Left colon (tissue), 2 donors: ENCODE results near the gene ALDH1B1. TPM values are rescaled to one million over a fixed set of nuclear protein-coding genes. Genes with fewer than 3 reads are reported as not detected.
A peak's percentile ranks its signal among the peaks of the same experiment; 100 is the strongest.
"Not testable (repeated sequence)": the region's sequence is repeated elsewhere in the genome, so short reads cannot be mapped to it uniquely, and the experiment has no call there.

Experiments used
- ATAC-seq: fragments of 200-7000 bp; cut with Tn5 transposase; one replicate; pipeline ENCODE4 v1.9.1; 2020; ENCODE audit warnings: mild to moderate bottlenecking, moderate library complexity
- DNase-seq, 2 donors: peaks; one replicate each; pipeline ENCODE4 v3.0.0-alpha.2; 2020
- intact Hi-C, 2 donors: fragments of 100-400 bp; cut with DNase I in 1 of 2; cut with micrococcal nuclease in 1 of 2; formaldehyde crosslinking; loops; one replicate each; pipeline versions ENCODE4 v1.11.2 to v1.14.0; 2022; cut with DNase I, micrococcal nuclease
- total RNA-seq, 2 donors: library from RNA; stranded (reverse); fragmentation: NEBNext Ultra II Directional; extraction: Animal tissue kit (Norgen Biotek cat#: 25700); gene quantifications; one replicate each; pipeline ENCODE4 v1.2.1, GENCODE V29; 2021
- donor health status: DM: no; HTN: no; CAD: no.
- donor health status: DM: yes; HTN: yes; CAD: no.

Gene ALDH1B1
- total RNA-seq, 2 donors from 2014 or later, result 34.7 to 53.9 TPM

DNA sequence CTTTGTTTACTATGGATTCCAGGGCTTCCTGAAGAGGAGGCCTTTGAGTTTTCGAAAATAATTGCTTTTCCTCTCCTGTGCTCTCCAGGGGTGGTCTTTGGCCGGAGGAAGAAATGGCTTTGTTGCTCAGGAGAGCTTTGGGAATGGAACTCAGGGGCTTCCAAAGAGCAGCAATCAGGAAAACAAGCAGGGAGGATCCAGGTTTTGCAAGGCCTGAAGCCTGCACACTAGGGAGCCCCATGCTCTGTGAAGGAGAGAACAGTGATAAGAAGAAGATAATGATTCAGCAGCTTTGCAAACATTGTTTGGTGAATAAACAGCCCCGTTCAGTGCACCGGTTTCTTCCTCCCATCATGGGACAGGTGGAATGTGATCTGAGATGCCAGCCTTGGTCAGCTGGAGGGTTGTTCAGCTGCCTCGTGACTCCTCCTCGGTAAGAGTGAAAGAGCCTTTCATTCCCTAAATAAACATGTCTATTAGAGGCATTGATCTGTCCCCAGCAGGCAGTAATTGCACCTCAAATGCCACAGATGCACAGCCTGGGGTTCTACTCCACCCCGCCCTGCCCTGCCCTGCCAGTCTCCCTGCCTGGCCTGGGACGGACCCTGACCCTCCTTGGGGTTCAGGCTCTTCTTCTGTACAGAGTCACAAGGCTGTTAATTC is 11.5 kb upstream of the ALDH1B1 start:
- peak; percentile 70 for ATAC-seq
- intact Hi-C loops, result no loop called here
- peak in 1 of 2 donors; percentile 49 for DNase-seq

DNA sequence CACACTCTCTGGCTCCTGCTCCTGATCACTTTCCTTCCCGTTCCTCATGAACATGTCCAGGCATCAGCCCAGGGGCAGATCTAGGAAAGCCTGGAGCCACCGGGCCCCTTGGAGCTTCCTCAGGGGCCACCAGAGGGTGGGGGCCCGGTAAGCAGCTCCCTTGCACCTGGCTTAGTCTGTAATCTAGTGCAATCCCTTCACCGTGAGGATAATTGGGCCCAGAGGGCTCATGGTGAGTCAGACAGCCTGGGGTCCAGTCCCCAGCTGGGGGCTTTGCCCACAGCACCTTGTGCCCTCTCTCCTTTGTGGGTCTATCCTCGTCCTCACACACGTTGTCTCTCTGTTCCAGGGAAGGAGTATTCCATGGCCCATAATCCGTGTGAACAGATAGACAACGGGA is 10.4 kb upstream of the ALDH1B1 start:
- no peak for ATAC-seq
- intact Hi-C loops, result no loop called here
- DNase-seq, result no peak

DNA sequence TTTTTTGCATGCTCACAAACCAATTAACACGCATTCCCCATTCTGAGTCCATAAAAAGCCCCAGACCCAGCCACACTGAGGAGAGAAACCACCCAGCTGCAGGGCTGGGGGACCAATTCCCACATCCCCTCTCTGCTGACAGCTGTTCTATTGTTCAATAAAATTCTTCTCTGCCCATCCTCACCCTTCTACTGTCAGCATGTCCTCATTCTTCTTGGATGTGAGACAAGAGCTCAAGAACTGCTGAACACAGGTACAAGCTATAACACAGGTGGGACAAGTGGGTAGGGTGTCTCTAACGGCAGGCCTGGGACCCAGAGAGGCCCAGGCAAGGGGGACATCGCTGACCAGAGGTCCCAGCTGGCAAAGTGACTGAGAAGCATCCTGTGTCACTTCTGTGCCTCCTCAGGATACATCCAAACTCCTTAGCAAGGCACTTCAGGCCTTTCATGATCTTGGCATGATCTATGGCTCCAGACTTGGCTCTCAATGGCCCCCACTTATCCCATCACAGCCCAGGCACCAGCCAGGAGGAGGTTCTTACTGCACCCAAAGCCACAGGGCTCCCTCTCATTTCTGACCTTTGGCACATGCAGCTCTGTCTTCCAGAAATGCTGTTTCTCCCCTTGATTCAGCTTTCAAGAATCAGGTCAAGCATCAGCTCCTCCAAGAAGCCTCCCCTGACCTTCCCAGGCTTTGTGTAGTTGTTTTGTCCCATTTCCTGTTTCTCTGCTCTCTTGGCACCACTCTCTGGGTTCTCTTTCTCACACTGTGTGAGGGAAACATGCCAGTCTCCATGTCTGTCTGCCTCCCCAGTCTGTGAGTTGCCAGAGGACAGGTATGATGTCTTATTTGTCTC is 7.3 kb upstream of the ALDH1B1 start:
- DNase-seq (no peak), ATAC-seq (no peak)
- intact Hi-C loops, result no loop called here

DNA sequence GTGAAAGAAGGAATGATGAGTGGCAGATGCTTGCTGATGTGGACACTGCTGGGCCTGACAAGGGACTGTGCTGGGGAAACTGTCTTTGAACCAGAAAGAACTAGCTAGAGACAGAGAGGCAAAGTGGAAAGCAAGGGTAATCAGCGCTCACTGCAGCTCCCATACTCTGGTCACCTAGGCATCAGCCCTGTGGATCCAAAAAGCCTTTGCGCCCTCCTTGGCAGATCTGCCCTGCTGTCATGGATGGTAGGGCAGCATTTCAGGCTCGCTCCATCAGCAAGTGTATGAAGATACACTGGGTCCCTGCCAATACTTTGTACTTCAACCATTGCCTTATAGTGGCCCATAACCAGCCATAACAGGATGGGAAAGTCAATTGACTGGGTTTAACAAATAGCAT is 6.6 kb upstream of the ALDH1B1 start:
- intact Hi-C loops, result no loop called here
- no peak for DNase-seq
- peak; percentile 43 for ATAC-seq

DNA sequence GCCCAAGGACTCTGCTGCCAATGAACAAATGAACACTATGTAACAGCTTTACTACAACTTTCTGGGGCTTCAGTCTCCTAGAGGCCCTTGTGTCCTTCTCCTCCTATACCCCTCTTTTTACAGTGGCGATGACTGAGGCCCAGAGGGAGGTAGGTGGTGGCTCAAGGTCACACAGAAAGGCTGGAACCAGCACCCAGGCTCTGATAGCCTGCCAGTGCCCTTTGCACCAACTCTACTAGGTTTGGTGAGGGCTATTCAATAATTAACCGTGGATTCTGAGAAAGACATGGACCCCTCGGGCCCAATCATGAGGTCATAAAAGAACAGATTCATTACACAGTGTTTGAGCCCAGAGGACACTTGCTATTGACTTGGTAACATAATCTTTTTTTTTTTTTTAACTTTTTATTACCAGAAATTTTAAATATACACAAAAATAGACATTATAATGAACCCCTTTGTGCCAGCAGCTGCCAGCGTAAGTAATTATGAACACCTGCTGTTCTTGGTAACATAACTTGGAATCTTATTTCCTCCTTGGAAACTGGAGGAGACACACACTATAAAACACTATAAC is 6.1 kb upstream of the ALDH1B1 start:
- DNase-seq, result no peak
- intact Hi-C loops, result no loop called here
- ATAC-seq, result peak; percentile 72

DNA sequence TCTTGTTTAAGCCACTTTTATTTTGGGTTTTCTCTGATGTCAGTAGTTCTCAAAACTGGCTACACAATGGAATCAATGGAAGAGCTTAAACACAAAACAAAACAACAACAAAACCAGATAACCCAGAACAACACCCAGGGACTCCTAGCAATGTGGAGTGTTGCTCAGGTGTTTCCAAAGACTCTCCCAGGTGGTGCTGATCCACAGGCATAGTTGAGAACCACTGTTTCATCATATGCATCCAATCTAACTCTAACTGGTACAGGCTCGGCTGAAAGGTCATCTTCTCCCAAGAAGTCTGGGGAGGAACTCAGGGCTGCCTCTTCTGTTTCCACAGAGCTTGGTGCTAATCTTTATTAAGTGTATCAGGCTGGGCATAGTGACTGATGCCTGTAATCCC is 5.4 kb upstream of the ALDH1B1 start:
- intact Hi-C loops, result no loop called here
- ATAC-seq, result no peak
- no peak for DNase-seq

DNA sequence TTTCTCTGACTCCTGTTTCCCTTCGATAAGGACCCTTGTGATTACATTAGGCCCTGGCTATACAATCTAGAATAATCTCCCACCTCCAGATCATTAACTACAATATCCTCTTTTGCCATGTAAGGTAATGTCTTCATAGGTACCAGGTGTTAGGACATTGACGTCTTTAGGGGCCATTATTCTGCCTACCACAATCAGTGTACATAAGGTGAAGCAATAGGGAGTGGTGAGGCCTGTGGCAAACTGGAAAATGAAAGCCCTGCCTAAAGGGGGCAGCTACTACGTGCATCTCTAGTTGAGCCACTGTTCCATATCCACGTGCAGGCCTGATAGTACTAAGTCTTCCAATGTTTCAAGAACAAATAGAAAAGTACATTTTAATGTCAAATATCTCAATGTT is 4.8 kb upstream of the ALDH1B1 start:
- ATAC-seq, result no peak
- no peak for DNase-seq
- intact Hi-C loops, result no loop called here

DNA sequence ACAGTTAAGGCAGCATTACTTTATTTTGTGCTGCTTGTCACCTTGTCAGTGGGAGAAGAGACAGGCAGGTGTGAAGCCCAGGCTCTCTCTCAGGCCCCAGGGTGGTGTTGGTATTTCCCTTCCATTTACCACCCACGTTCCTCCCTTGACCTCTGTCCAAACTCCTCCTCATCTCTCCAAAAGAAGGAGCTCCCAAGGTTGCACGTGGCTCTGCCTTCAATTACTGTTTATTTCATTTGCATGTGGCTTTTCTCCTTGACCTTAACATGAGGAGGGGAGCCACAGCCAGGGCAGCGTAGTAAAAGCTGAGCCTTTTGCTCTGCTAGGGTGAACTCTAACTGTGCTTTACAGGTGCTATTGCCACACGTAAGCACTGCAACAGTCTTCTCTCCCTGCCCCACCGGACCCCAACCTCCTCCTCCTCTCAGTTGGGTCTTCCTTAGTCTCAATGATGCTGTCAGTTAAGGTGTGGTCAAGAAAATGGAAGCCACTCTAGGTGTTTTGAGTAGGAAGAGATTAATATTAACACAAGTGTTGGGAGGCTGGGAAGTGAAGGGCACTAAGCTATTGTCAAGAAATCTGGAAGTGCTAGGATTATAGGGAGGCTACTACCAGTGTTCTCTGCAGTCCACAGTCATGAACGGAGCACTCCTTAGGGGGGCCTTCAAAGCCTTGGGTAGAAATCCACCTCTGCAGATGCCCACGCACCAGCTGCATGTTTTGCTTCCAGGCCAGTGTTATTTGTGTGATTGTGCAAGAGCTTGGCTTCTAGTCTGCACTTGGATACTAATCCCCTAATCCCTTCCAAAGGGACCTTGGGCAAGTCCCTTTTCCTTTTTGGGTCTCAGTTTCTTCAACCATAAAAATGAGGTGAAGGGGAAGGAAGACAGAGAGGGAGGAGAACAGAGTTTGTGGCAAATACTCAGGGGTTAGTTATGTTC is 3.9 kb upstream of the ALDH1B1 start:
- DNase-seq (no peak), ATAC-seq (no peak)
- intact Hi-C loops, result no loop called here

DNA sequence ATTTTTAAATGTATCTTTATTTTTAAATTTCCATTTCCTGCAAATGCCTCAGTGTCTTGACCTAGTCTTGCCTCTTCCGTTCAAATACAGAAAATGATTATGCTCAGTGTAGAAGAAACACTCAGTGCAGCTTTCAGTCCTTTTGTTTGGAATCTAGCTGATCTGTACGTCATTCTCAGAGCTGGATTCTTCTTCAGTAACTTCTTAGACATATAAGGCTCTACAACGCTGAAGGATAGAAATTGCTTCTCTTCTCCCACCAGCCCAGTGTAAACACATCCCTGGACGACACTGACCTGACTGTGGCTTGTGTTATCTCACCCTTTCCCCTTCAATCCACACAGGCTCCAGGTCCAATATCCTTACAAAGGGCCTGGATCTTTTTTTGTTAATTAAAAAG is 3.2 kb upstream of the ALDH1B1 start:
- ATAC-seq (no peak), DNase-seq (no peak)

DNA sequence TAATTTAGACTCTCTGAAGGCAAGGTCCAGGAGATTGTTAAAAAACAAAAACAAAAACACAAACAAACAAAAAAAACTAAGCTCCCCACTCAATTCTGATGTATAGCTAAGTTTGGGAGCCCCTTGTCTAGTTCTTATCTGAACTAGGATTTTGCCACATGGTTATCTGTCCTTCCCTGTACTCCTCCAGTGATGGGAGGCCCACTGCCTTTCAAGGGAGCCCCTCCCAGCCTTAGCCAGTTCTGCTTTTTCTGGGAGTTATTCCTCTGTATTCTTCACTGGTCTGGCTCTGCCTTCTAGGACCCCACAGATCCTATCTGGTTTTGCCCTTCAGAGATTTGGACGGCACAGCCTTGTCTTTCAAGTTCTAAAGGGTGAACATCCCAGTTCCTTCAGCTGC is 2.1 kb upstream of the ALDH1B1 start:
- DNase-seq (no peak), ATAC-seq (no peak)
- intact Hi-C loops, result no loop called here

More for the DNA sequence above, 3.2 kb upstream of the ALDH1B1 start:
- intact Hi-C loops, result no loop called here

DNA sequence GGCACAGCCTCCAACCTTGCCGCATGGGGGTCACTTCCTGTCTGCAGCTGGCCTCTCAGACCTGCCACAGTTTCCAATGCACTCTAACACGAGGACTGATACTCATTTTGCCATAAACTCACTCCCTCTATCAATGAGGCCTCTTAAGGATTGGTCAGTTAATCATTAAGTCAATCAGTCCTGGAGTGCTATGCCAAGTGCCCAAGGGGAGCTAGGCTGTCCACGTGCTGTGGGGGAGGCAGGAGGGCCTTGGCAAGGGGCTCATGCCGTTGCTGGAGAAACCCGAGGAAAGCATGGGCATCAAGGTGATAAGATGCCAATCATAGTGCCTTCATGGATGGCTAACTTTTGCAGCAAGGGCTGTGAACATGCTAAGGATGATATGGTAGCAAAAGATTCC is 1.7 kb upstream of the ALDH1B1 start:
- ATAC-seq, result no peak

DNA sequence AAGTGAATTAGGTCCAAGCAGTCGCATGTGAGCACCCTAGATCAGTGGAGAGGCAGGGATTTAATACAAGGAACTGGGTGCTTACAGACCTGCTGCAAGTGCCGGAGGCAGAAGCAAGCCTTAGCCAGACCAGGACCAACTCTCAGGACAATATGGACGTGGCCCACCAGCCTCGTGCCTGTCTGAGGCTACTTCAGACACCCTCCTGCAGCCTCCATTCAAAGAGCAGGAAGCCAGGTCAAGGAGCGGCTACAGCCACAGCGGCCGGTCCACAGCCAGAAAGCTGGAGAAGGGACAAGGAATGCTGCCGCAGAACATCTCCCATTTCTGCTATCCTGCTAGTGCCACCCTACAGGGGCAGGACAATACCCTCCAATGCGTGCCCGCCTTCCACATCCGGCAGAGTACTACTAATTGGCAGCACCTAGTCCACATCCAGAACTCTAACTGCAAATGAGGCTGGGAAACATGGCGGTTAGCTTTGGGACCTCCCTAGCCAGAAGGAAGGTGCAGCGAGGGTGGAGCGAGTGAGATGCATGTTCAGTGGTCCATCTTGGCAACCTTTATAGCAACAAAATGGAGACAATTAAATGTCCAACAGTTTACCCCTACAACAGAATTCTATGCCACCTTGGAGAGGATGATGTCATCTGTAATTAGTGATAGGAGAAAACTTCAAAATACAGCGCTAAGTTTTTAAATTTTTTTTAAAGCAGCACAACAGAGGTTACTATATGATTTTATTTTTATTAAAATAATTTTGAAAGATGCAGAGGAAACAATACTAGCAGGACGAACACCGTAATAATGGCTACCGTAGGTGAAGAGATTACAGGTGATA is 1.0 kb upstream of the ALDH1B1 start:
- DNase-seq (no peak), ATAC-seq (no peak)
- intact Hi-C loops, result no loop called here

More for the DNA sequence above, 1.7 kb upstream of the ALDH1B1 start:
- intact Hi-C loops, result no loop called here
- no peak for DNase-seq

DNA sequence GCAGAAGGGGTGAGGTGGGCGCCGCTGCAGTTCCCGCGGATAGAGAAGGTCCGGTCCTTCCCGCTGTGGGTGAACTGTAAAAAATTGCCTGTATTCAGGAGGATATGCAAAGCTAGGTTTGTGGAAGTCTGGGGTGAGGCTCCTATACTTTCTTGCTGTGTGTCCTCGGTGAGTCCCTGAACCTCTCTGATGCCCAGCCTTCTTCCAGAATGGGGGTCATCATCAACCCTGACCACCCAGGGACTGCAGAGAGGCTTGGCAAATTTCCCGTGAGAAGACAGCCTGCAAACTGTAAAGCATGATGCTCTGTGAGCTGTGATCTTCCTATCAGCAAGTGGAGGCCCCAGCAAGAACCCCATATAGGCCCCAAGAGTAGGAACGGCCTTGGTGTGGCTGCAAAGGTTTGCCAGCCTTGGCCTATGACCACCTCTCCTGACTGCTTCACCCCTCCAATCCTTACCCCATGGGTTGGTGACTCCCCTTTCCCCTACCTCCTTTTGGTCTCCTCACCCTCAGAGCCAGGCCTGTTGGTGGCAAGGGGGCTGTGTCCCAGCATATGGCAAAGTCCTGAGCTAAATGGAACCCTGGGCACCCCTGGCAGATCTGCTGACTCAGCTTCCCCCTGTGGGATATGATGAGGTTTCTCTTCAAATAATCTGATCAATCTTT is 760 bp downstream of the ALDH1B1 start:
- no peak for ATAC-seq
- intact Hi-C loops, result no loop called here

DNA sequence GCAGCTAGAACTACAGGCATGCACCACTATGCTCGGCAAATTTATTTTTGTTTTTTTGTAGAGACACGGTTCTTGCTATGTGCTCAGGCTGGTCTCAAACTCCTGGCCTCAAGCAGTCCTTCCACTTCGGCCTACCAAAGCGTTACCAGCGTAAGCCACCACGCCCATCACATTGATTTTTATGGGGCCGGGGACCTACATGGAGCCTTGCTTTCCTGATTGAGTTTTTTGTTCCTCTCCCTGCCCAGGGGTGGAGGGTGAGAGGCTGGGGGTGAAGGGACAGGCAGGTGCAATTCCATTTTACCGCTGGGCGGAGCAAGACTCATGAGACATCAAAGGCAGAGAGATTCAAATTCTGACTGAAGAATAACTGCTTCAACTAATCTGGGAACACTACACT is 1.9 kb downstream of the ALDH1B1 start:
- peak; percentile 54 for ATAC-seq

More for the DNA sequence above, 760 bp downstream of the ALDH1B1 start:
- DNase-seq, result no peak

DNA sequence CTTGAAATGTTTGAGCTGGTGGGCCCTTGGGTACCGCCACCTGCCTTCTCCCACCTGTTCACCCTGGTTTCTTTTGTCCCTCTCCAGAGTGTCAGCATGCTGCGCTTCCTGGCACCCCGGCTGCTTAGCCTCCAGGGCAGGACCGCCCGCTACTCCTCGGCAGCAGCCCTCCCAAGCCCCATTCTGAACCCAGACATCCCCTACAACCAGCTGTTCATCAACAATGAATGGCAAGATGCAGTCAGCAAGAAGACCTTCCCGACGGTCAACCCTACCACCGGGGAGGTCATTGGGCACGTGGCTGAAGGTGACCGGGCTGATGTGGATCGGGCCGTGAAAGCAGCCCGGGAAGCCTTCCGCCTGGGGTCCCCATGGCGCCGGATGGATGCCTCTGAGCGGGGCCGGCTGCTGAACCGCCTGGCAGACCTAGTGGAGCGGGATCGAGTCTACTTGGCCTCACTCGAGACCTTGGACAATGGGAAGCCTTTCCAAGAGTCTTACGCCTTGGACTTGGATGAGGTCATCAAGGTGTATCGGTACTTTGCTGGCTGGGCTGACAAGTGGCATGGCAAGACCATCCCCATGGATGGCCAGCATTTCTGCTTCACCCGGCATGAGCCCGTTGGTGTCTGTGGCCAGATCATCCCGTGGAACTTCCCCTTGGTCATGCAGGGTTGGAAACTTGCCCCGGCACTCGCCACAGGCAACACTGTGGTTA is 3.3 kb downstream of the ALDH1B1 start:
- no peak for ATAC-seq
- intact Hi-C loops, result no loop called here
- DNase-seq, result no peak

More for the DNA sequence above, 1.9 kb downstream of the ALDH1B1 start:
- intact Hi-C loops, result no loop called here
- DNase-seq, result peak; percentile 61 to 68

DNA sequence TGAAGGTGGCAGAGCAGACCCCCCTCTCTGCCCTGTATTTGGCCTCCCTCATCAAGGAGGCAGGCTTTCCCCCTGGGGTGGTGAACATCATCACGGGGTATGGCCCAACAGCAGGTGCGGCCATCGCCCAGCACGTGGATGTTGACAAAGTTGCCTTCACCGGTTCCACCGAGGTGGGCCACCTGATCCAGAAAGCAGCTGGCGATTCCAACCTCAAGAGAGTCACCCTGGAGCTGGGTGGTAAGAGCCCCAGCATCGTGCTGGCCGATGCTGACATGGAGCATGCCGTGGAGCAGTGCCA is 3.8 kb downstream of the ALDH1B1 start:
- intact Hi-C loops, result no loop called here
- ATAC-seq (no peak), DNase-seq (no peak)

DNA sequence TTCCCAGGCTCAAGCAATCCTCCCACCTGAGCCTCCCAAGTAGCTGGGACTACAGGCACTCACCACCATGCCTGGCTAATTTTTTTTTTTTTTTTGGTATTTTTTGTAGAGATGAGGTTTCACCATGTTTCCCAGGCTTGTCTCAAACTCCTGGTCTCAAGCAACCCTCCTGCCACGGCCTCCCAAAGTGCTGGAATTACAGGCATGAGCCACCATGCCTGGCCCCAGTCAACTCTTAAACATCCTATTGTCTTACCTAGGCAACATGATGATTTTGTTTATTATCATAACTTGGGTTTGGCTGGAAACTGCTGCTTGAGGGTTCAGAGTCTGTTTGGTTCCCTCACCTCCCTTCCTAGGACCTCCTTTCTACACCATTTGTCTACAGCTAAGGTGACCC is 6.7 kb downstream of the ALDH1B1 start:
- intact Hi-C loops, ATAC-seq, DNase-seq: not testable (repeated sequence)
